Upper lobe of right lung (tissue), 1 donor: Measurements from ENCODE around the gene ZNF212. TPM values are rescaled to one million over a fixed set of nuclear protein-coding genes. Genes with fewer than 3 reads are reported as not detected.

ENCODE experiments used
- ATAC-seq: fragments of 200-7000 bp; cut with Tn5 transposase; one replicate; pipeline ENCODE4 v1.9.1; 2020; ENCODE audit warnings: mild to moderate bottlenecking, moderate library complexity
- DNase-seq: peaks from one replicate; pipeline ENCODE4 v3.0.0-alpha.2; 2020
- H3K27ac ChIP-seq: fragments of 200-600 bp; one replicate; pipeline ENCODE4 v1.8.0; 2022
- H3K27me3 ChIP-seq: fragments of 200-600 bp; one replicate; pipeline ENCODE4 v1.8.0; 2022; ENCODE audit warnings: mild to moderate bottlenecking
- H3K36me3 ChIP-seq: fragments of 200-600 bp; one replicate; pipeline ENCODE4 v1.8.0; 2022
- H3K4me1 ChIP-seq: fragments of 200-600 bp; one replicate; pipeline ENCODE4 v1.8.0; 2022
- H3K4me3 ChIP-seq: fragments of 200-600 bp; one replicate; pipeline ENCODE4 v1.8.0; 2022; ENCODE audit warnings: mild to moderate bottlenecking
- H3K9me3 ChIP-seq: fragments of 200-600 bp; one replicate; pipeline ENCODE4 v1.8.0; 2022
- CTCF ChIP-seq: fragments of 200-600 bp; IDR thresholded peaks from one replicate; pipeline ENCODE4 v1.8.0; 2022; ENCODE audit warnings: antibody characterized with exemption
- intact Hi-C: fragments of 100-400 bp; cut with DNase I; formaldehyde crosslinking; loops from one replicate; pipeline ENCODE4 v1.11.0; 2022
- total RNA-seq: library from RNA; stranded (reverse); fragmentation: NEBNext Ultra II Directional; extraction: Animal tissue kit (Norgen Biotek cat#: 25700); gene quantifications from one replicate; pipeline ENCODE4 v1.2.1, GENCODE V29; 2021
- donor health status: DM: no; HTN: yes; CAD: no; lungs with severe emphysema.

Gene ZNF212
- total RNA-seq, 1 donor from 2014 or later, result 10.2 TPM

DNA sequence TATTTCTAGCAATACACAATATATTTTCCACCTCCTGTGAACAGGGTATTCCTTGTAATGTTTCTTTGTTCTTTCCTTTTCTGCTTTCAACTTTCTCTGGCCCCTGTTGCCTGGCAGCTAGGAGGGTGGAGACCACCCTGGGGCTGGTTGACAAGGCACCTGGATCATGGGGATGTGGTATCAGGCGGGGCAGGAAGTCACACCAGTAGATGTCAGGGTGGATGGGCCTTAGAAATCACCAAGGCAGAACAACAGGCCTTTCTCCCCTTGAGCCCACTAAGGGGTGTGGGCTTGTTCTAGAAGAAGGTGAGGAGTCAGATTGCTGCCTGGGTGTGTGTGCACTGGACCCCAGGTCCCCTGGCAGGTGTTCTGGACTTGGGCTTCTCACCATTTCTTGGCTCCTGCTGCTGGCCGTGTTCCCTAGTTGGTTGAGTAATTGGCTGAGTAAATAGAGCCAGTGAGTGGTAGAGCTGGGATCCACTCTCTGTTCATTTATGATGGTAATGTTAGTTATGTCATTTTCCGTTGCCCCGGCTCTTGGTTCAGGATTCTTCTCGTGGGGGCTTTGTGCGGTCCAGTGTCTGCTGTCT is 47.5 kb downstream of the ZNF212 start:
- intact Hi-C loops, result no loop called here
- H3K4me3 ChIP-seq, result no peak overlapping the region
- peaks cover 6% of the 10 kb centered on the region for H3K36me3 ChIP-seq
- peaks cover 7% of the 10 kb centered on the region for H3K4me1 ChIP-seq
- DNase-seq (no peak), ATAC-seq (no peak)
- no peaks in the 10 kb centered on the region for H3K27me3 ChIP-seq
- TF ChIP-seq CTCF, result no peak
- H3K9me3 ChIP-seq, result no peaks in the 10 kb centered on the region
- no peak overlapping the region for H3K27ac ChIP-seq

DNA sequence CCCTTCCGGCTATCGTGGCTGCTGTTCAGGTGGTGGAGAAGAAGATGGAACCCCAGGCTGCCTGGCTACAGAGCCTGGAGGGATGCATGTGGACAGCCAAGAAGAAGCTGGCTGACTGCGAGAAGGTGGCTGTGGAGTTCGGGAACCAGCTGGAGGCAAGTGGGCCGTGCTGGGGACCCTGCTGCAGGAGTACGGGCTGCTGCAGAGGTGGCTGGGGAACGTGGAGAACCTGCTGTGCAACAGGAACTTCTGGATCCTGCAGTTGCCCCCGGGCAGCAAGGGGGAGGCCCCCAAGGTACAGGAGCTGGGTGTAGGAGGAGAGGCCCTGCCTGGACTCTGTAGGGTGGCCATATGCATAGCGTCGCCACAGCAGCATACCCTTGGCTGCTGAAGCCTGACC is 48.2 kb downstream of the ZNF212 start:
- intact Hi-C loops, result no loop called here

DNA sequence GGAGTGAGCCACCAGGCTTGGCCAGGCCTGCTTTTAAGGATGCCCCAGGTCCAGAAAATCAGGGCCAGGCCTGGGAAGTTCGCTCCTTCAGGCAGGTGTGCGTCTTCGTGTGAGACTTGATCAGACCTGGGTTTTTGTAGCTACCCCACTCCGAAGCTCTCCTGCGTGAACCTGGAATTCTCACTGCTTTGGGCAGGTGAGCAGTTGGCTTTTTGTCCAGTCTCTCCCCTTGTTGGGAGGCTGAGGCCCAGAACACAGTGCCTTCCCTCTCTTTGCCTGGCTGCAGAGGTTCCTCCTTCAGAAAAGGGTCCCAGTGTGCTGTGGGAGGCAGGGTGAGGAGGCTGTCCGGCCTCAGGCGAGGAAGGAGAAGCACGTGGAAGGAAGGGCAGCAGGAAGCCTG is 49.8 kb downstream of the ZNF212 start:
- H3K36me3 ChIP-seq, result no peaks in the 10 kb centered on the region
- no peaks in the 10 kb centered on the region for H3K9me3 ChIP-seq
- peaks cover 7% of the 10 kb centered on the region for H3K4me1 ChIP-seq
- H3K27me3 ChIP-seq, result no peaks in the 10 kb centered on the region
- DNase-seq (no peak), ATAC-seq (no peak)
- no peak for TF ChIP-seq CTCF
- H3K27ac ChIP-seq, result no peak overlapping the region
- H3K4me3 ChIP-seq, result no peak overlapping the region
- intact Hi-C loops, result no loop called here

More for the DNA sequence above, 48.2 kb downstream of the ZNF212 start:
- Histone ChIP-seq H3K36me3 (no peaks in the 10 kb centered on the region), H3K27ac (no peak overlapping the region), H3K4me3 (no peak overlapping the region), H3K27me3 (no peaks in the 10 kb centered on the region), H3K4me1 (peaks cover 7% of the 10 kb centered on the region), H3K9me3 (no peaks in the 10 kb centered on the region)
- no peak for DNase-seq
- no peak for TF ChIP-seq CTCF
- no peak for ATAC-seq

GRCh38 chr7:149289856-149290255 is 50.4 kb downstream of the ZNF212 start:
- Histone ChIP-seq H3K4me1 (peaks cover 7% of the 10 kb centered on the region), H3K36me3 (peaks cover 2% of the 10 kb centered on the region), H3K27me3 (no peaks in the 10 kb centered on the region), H3K4me3 (no peak overlapping the region), H3K9me3 (no peaks in the 10 kb centered on the region), H3K27ac (no peak overlapping the region)
- intact Hi-C loops, result no loop called here
- DNase-seq (no peak), ATAC-seq (no peak)
- no peak for TF ChIP-seq CTCF

DNA sequence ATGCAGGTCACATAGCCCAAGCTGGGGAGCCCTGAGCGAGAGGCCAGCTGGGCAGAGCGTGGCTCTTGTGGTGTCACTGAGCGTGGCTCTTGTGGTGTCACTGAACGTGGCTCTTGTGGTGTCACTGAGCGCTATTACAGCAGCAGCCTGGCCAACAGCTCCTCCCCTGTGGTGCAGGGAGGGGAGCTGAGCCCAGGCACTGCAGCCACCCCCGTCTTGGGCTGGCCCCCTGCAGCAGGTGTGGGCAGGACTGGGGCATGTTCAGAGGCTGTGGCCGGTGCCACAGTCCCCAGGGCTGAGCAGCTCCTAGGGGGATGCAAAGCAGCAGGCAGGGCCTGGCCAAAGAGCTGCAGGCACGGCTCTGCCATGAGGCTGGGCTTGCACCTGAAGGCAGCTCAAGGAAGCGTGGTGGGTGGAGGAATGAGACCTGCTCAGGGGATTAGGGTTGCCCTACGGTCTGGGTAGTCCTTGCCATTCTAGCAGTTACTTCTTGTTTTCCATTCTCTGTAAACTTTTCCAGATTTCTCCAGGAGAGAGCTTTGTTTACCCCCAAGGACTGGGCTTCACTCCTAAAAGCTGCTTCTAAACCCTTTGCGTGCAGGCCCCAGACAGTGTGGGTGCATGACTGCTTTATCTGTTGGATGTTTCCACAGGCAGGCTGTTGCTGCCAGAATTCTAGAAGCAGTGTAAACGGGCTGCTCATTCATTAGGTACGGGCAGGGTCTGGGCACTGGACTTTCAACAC is 51.8 kb downstream of the ZNF212 start:
- H3K4me1 ChIP-seq, result no peaks in the 10 kb centered on the region
- no peak overlapping the region for H3K4me3 ChIP-seq
- peaks cover 5% of the 10 kb centered on the region for H3K36me3 ChIP-seq
- DNase-seq, result peak; percentile 56
- no peak overlapping the region for H3K27ac ChIP-seq
- H3K9me3 ChIP-seq, result no peaks in the 10 kb centered on the region
- intact Hi-C loops, result no loop called here
- H3K27me3 ChIP-seq, result no peaks in the 10 kb centered on the region
- ATAC-seq, result no peak
- no peak for TF ChIP-seq CTCF
